Measurements from ENCODE around the gene GARIN5B. TPM values are rescaled to one million over a fixed set of nuclear protein-coding genes. Genes with fewer than 3 reads are reported as not detected.
A peak's percentile ranks its signal among the peaks of the same experiment; 100 is the strongest.
"Not testable (repeated sequence)": the region's sequence is repeated elsewhere in the genome, so short reads cannot be mapped to it uniquely, and the experiment has no call there.

Gene GARIN5B
- total RNA-seq, 1 experiment from 2014 or later = 0.13 TPM

- DNase-seq = no peak
Measured at GRCh38 chr19:55410168-55410567, 47.1 kb upstream of the GARIN5B start.

GRCh38 chr19:55409179-55409578 is 46.1 kb upstream of the GARIN5B start:
- not testable (repeated sequence) for H3K14ac ChIP-seq (ENCODE audit: insufficient read depth, low read length); H3T11ph ChIP-seq (ENCODE audit: low read length); H3K56ac ChIP-seq (ENCODE audit: insufficient read length, low read depth, low read length); H3K9ac ChIP-seq (ENCODE audit: extremely low read depth, insufficient read length, low read length); H3K79me1 ChIP-seq (ENCODE audit: insufficient read depth, low read depth, low read length, poor library complexity, severe bottlenecking); H3K27me3 ChIP-seq (ENCODE audit: insufficient read depth, low read length); H3K4me1 ChIP-seq (ENCODE audit: insufficient read depth, low read length); H4K5ac ChIP-seq (ENCODE audit: insufficient read length, low read depth, low read length); H3K23me2 ChIP-seq (ENCODE audit: insufficient read length, low read depth, low read length, poor library complexity, severe bottlenecking); DNase-seq; H3K23ac ChIP-seq (ENCODE audit: insufficient read length, low read depth, low read length); H4K20me1 ChIP-seq (ENCODE audit: control insufficient read depth, insufficient read depth, insufficient read length); H3K27ac Mint-ChIP-seq; H3K18ac ChIP-seq (ENCODE audit: insufficient read length, low read depth, low read length); H2AK5ac ChIP-seq (ENCODE audit: insufficient read length, low read length); H2BK5ac ChIP-seq (ENCODE audit: insufficient read length, low read length); H4K8ac ChIP-seq (replicated peaks; ENCODE audit: insufficient read length, low read depth, low read length); H3K9me3 ChIP-seq (ENCODE audit: control insufficient read depth, low read depth, low read length); H2BK120ac ChIP-seq (ENCODE audit: low read depth, low read length, poor library complexity, severe bottlenecking); H2BK12ac ChIP-seq (ENCODE audit: insufficient read length, low read depth, low read length); H3K4ac ChIP-seq (ENCODE audit: low read depth, low read length); H2BK20ac ChIP-seq (ENCODE audit: low read depth, low read length, poor library complexity, severe bottlenecking); H3K27ac ChIP-seq (ENCODE audit: insufficient read length, low read depth, low read length); H2BK15ac ChIP-seq (ENCODE audit: low read depth, low read length); H3K4me2 ChIP-seq (ENCODE audit: insufficient read depth, insufficient read length, low read length); H2AFZ ChIP-seq (ENCODE audit: low read length)
- peaks cover 14% of the 10 kb centered on the region; the same call in 1 of the 2 replicates for H3K79me2 ChIP-seq (ENCODE audit: insufficient read depth, low read length)
- Mint-ChIP-seq H3K27me3 (ENCODE audit: low read depth) (peaks cover 29% of the 10 kb centered on the region), H3K9me3 (peaks cover 20 to 21% of the 10 kb centered on the region in 2 experiments), H3K4me3 (peak overlapping the region in 1 of 2 experiments; percentile 50; a peak in 2 of 5 replicates), H3K4me1 (peaks cover 18 to 23% of the 10 kb centered on the region in 2 experiments), H3K36me3 (ENCODE audit: insufficient read depth in 1 of 3, low read depth in 3 of 3) (peaks cover 28 to 33% (median 31%) of the 10 kb centered on the region in 3 experiments)
- no CpG with 5 or more reads among the region's 8 CpGs for WGBS (ENCODE audit: extremely low coverage, insufficient read length, low lambda C conversion rate)
- H4K91ac ChIP-seq (ENCODE audit: insufficient read length, low read depth, low read length) = peak overlapping the region; percentile 87

More at GRCh38 chr19:55410168-55410567, 47.1 kb upstream of the GARIN5B start:
- Histone ChIP-seq H2BK15ac (ENCODE audit: low read depth, low read length) (no peak overlapping the region), H3K14ac (ENCODE audit: insufficient read depth, low read length) (no peak overlapping the region), H2BK5ac (ENCODE audit: insufficient read length, low read length) (no peak overlapping the region), H3K4me1 (ENCODE audit: insufficient read depth, low read length) (no peaks in the 10 kb centered on the region; the same call in 1 of the 2 replicates), H2BK20ac (ENCODE audit: low read depth, low read length, poor library complexity, severe bottlenecking) (no peak overlapping the region), H3K23ac (ENCODE audit: insufficient read length, low read depth, low read length) (no peak overlapping the region), H2BK120ac (ENCODE audit: low read depth, low read length, poor library complexity, severe bottlenecking) (no peak overlapping the region), H4K5ac (ENCODE audit: insufficient read length, low read depth, low read length) (no peak overlapping the region), H3K27ac (ENCODE audit: insufficient read length, low read depth, low read length) (no peak overlapping the region), H4K91ac (ENCODE audit: insufficient read length, low read depth, low read length) (no peak overlapping the region), H4K8ac (replicated peaks; ENCODE audit: insufficient read length, low read depth, low read length) (no peak overlapping the region), H3K4me2 (ENCODE audit: insufficient read depth, insufficient read length, low read length) (no peak overlapping the region), H3K27me3 (ENCODE audit: insufficient read depth, low read length) (no peaks in the 10 kb centered on the region), H2AFZ (ENCODE audit: low read length) (no peak overlapping the region), H3K56ac (ENCODE audit: insufficient read length, low read depth, low read length) (no peak overlapping the region), H3K9ac (ENCODE audit: extremely low read depth, insufficient read length, low read length) (no peak overlapping the region), H2AK5ac (ENCODE audit: insufficient read length, low read length) (no peak overlapping the region), H3K9me3 (ENCODE audit: control insufficient read depth, low read depth, low read length) (no peaks in the 10 kb centered on the region), H3K23me2 (ENCODE audit: insufficient read length, low read depth, low read length, poor library complexity, severe bottlenecking) (peaks cover 6% of the 10 kb centered on the region), H3K18ac (ENCODE audit: insufficient read length, low read depth, low read length) (no peak overlapping the region), H2BK12ac (ENCODE audit: insufficient read length, low read depth, low read length) (no peak overlapping the region), H3K4ac (ENCODE audit: low read depth, low read length) (no peak overlapping the region), H4K20me1 (ENCODE audit: control insufficient read depth, insufficient read depth, insufficient read length) (no peaks in the 10 kb centered on the region), H3T11ph (ENCODE audit: low read length) (no peak overlapping the region), H3K79me2 (ENCODE audit: insufficient read depth, low read length) (peaks cover 14% of the 10 kb centered on the region; the same call in 1 of the 2 replicates), H3K79me1 (ENCODE audit: insufficient read depth, low read depth, low read length, poor library complexity, severe bottlenecking) (peaks cover 7% of the 10 kb centered on the region)
- WGBS (ENCODE audit: extremely low coverage, insufficient read length, low lambda C conversion rate) = no CpG with 5 or more reads among the region's 2 CpGs
- no peak overlapping the region for H3K4me3 Mint-ChIP-seq
- no peak for TF ChIP-seq CTCF (conservative IDR thresholded peaks at IDR 0.05)
- peaks cover 18 to 23% of the 10 kb centered on the region in 2 experiments for H3K4me1 Mint-ChIP-seq
- H3K9me3 Mint-ChIP-seq = peaks cover 20 to 21% of the 10 kb centered on the region in 2 experiments
- peaks cover 25 to 26% (median 26%) of the 10 kb centered on the region in 3 experiments for H3K36me3 Mint-ChIP-seq (ENCODE audit: insufficient read depth in 1 of 3, low read depth in 3 of 3)
- H3K27me3 Mint-ChIP-seq (ENCODE audit: low read depth) = peaks cover 34% of the 10 kb centered on the region
- no peak overlapping the region for H3K27ac Mint-ChIP-seq
